Ovary (tissue), 9 donors: ENCODE results near the gene ANKFN1. TPM values are rescaled to one million over a fixed set of nuclear protein-coding genes. Genes with fewer than 3 reads are reported as not detected.

Experiments used
- DNase-seq, 5 donors: peaks; one replicate each; pipeline ENCODE4 v3.0.0-alpha.2; 2019 to 2020
- H3K27ac ChIP-seq, 2 donors: fragments of 200-600 bp; one replicate each; pipeline versions ENCODE4 v1.5.1 to v1.8.0; 2019 to 2022
- H3K27me3 ChIP-seq: fragments of 200-600 bp; one replicate; pipeline ENCODE4 v1.8.0; 2022
- H3K36me3 ChIP-seq: fragments of 200-600 bp; sonication (generic); one replicate; pipeline ENCODE4 v1.5.1; 2019
- H3K4me1 ChIP-seq: one replicate; pipeline ENCODE4 v1.8.1; 2013; ENCODE audit warnings: mild to moderate bottlenecking, moderate library complexity; ENCODE audit not compliant: insufficient read depth
- H3K4me3 ChIP-seq: fragments of 200-600 bp; sonication (generic); one replicate; pipeline ENCODE4 v1.5.1; 2017
- H3K9me3 ChIP-seq, 2 donors: fragments of 200-600 bp in 1 of 2; sonication (generic) in 1 of 2; one replicate each; pipeline versions ENCODE4 v1.5.1 to v1.8.1; 2013 to 2019; ENCODE audit warnings: mild to moderate bottlenecking in 1 of 2, moderate library complexity in 1 of 2
- EP300 ChIP-seq: sonication (generic); formaldehyde crosslinking; IDR thresholded peaks from one replicate; pipeline ENCODE4 v1.6.1; 2017; ENCODE audit warnings: antibody characterized with exemption
- POLR2A ChIP-seq: fragments of 450-650 bp; IDR thresholded peaks from one replicate; pipeline ENCODE4 v1.6.1; 2017; ENCODE audit warnings: antibody characterized with exemption, mild to moderate bottlenecking, moderate library complexity
- WGBS, 3 donors: extraction: QIAGEN DNeasy Blood & Tissue Kit in 1 of 3; methylation state at CpG; one replicate each; pipeline versions ENCODE4 v1.1.5 to v1.1.7; 2013 to 2017; 5-methylcytosine and 5-hydroxymethylcytosine counted together
- intact Hi-C, 4 donors: fragments of 100-400 bp; cut with DNase I; formaldehyde crosslinking; loops; one replicate each; pipeline versions ENCODE4 v1.11.0 to v1.15.1; 2022 to 2023
- polyA plus RNA-seq, 2 donors: library from polyadenylated mRNA; stranded (reverse); fragments of 200-250 nt in 1 of 2; fragments of 350-450 nt in 1 of 2; fragmentation: Illumina TruSeq in 1 of 2; extraction: RNeasy Lipid Tissue Mini Kit (QIAGEN cat#74804) in 1 of 2; gene quantifications; one replicate each; pipeline ENCODE4 v1.2.3, GENCODE V29; 2013 to 2014
- total RNA-seq, 7 donors: library from RNA; depleted of rRNA in 2 of 7; stranded (reverse); fragments of >200 nt in 2 of 7; fragmentation: NEBNext Ultra II Directional in 3 of 7; extraction: Animal tissue kit (Norgen Biotek cat#: 25700) in 3 of 7; gene quantifications; one replicate each; pipeline versions ENCODE4 v1.1.0 to v1.2.4, GENCODE V29; 2016 to 2023
- TF ChIP-seq, protein P1 (sequence below), 3 donors: fragments of 450-650 bp in 2 of 3; fragments of 200-600 bp in 1 of 3; IDR thresholded peaks; one replicate each; pipeline versions ENCODE4 v1.5.1 to v1.8.0; 2016 to 2022; ENCODE audit warnings: antibody characterized with exemption in 3 of 3, mild to moderate bottlenecking in 1 of 3
- donor health status: DM: no; HTN: no; CAD: no; lungs with moderate emphysema.
- donor health status: DM: no; HTN: no; CAD: no.
- donor health status: Bipolar disorder and iron deficiency.
- donor health status: DM: yes; HTN: yes; CAD: no.
- donor health status: DM: no; HTN: no; CAD: no.
- donor health status: DM: yes; HTN: yes; CAD: no.

The ANKFN1 gene
- total and polyA plus RNA-seq, 9 donors: 0.02 to 4.4 (median 0.54) TPM; not detected in 3

DNA sequence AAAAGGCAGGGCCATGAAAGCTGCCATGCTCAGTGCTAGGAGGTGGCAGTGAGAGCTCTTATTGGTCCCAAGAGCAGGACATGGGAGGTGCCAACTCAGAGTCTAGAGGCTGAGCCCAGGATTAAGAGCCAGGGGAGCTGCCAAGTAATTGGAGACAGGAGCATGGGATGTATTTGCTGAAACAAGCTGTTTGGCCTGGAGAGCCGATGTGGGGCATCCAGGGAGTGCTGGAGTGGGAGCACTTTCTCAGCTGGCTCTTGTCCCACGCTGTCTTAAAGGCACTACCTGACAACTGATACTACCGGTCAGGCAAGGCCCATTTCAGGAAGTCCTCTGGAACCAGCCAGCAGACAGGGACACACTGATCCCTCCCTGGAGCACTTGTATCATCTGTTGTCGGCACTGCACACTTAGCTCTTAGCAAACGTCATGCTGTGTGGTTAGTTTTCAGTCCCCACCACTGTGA lies 19.3 kb downstream of the ANKFN1 start:
- no peaks in the 10 kb centered on the region for H3K9me3 ChIP-seq
- 32 to 56% (median 40%) methylated on average over 5 of the region's 5 CpGs for WGBS, 3 donors
- no peaks in the 10 kb centered on the region for H3K36me3 ChIP-seq
- DNase-seq: no peak
- H3K27ac ChIP-seq: no peak overlapping the region
- no peaks in the 10 kb centered on the region for H3K4me1 ChIP-seq
- H3K27me3 ChIP-seq: no peaks in the 10 kb centered on the region
- H3K4me3 ChIP-seq: no peak overlapping the region
- intact Hi-C loops: no loop called here
- no peak for TF ChIP-seq POLR2A
- TF ChIP-seq, protein P1, sequence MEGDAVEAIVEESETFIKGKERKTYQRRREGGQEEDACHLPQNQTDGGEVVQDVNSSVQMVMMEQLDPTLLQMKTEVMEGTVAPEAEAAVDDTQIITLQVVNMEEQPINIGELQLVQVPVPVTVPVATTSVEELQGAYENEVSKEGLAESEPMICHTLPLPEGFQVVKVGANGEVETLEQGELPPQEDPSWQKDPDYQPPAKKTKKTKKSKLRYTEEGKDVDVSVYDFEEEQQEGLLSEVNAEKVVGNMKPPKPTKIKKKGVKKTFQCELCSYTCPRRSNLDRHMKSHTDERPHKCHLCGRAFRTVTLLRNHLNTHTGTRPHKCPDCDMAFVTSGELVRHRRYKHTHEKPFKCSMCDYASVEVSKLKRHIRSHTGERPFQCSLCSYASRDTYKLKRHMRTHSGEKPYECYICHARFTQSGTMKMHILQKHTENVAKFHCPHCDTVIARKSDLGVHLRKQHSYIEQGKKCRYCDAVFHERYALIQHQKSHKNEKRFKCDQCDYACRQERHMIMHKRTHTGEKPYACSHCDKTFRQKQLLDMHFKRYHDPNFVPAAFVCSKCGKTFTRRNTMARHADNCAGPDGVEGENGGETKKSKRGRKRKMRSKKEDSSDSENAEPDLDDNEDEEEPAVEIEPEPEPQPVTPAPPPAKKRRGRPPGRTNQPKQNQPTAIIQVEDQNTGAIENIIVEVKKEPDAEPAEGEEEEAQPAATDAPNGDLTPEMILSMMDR (IDR thresholded peaks at IDR 0.05): no peak

DNA sequence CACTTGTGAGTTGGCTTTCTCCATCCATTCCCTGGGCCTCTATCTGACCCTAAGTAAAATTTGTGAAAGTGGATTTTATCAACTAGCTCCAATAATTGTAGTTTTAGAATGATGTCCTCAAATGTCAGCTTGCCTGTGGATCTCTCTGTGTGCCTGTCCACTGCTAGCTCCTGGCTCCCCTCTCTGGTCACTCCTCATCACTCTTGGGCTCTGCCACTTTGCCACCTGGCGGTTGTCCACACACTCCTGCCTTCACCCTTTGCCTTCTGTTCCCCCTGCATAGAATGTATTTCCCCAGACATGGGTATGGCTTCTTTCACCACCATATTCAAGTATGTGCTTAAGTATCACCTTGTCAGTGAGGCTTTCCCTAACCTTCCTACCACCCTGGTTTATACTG lies 19.8 kb downstream of the ANKFN1 start:
- H3K4me3 ChIP-seq: no peak overlapping the region
- H3K9me3 ChIP-seq: no peaks in the 10 kb centered on the region
- no peak for TF ChIP-seq POLR2A
- TF ChIP-seq, protein P1 (IDR thresholded peaks at IDR 0.05): no peak
- TF ChIP-seq EP300: no peak
- no peak for DNase-seq
- no peaks in the 10 kb centered on the region for H3K4me1 ChIP-seq
- H3K36me3 ChIP-seq: no peaks in the 10 kb centered on the region
- no peaks in the 10 kb centered on the region for H3K27me3 ChIP-seq
- intact Hi-C loops: no loop called here
- no peak overlapping the region for H3K27ac ChIP-seq
- WGBS, 3 donors: 78 to 100% (median 88%) methylated on average over 1 of the region's 1 CpG

DNA sequence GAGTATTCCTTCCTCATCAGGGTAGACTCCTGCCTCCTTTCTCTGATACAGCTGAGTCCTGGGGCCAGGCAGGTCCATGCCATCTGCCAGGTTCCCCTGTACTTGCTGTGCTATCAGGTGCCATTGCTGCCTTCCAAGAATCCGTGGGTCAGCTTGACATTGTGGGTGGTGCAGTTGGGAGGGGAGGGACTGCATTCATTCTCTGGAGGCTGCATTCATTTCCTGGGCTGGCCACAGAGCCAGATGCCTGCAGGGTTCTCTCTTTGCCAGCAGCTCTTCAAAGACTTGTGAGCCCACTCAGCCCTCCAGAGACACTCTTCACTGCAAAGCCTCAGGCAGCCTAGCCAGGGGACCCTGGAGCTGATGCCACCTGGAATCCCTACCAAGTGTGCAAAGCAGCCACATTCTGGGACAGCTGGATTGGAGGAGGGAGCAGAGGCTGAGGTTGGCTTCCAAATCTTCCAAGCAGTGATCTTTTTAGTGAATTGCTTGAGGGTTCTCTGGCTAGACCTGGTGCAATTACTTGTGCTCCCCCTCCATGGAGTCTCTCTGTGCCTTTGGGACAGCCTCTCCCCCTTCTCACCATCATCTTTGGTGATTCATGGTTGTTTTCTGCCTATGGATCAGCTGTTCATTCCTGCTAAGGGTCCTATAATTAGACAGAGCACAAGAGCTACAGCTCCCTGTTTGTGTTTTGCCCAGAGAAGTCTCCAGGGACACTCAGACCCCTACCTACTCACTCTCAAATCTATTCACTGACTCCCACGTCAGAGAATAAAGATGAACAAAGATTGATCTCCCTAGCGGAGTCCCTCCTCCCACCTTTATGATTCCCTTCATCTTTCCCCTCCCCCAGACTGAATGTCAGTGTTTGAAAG lies 20.9 kb downstream of the ANKFN1 start:
- TF ChIP-seq, protein P1 (IDR thresholded peaks at IDR 0.05): no peak
- TF ChIP-seq EP300 (no peak), POLR2A (no peak)
- Histone ChIP-seq H3K9me3 (no peaks in the 10 kb centered on the region), H3K27ac (no peak overlapping the region), H3K27me3 (no peaks in the 10 kb centered on the region), H3K4me3 (no peak overlapping the region), H3K36me3 (no peaks in the 10 kb centered on the region), H3K4me1 (no peaks in the 10 kb centered on the region)
- WGBS, 3 donors: 4 to 14% (median 6%) methylated on average over 3 of the region's 3 CpGs
- intact Hi-C loops: no loop called here
- DNase-seq: no peak

DNA sequence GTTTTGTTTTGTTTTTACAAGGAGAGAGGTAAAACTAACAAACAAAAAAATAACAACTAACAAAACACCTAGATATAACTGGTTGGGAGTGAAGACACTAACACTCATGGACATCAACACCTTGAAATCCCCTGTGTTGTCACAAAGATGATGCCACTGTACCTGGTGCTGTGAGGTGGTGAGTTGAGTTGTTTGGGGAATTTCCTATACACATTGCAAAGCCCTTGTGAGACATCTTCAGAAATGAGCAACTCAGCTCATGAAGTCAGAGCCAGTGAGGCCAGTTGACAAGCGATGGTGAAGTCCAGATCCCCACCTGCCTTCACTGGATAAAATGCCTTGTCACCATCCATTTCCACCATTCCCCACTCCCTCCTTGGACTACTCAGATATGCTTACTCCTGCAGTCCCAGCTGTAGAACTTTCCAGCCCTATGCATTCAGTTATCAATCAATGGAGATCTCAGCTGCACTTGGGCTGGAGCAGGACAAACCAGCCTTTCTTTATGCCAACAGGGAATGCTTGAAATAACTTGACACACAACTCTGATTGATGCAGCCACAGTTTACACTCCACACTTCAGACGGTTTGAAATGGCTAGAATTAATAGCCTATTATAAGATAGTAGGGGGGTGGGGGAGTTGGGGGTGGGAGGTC lies 22.2 kb downstream of the ANKFN1 start:
- intact Hi-C loops: no loop called here
- TF ChIP-seq, protein P1 (IDR thresholded peaks at IDR 0.05): no peak
- TF ChIP-seq POLR2A (no peak), EP300 (no peak)
- Histone ChIP-seq H3K4me1 (no peaks in the 10 kb centered on the region), H3K27ac (no peak overlapping the region), H3K36me3 (no peaks in the 10 kb centered on the region), H3K9me3 (no peaks in the 10 kb centered on the region), H3K4me3 (no peak overlapping the region), H3K27me3 (no peaks in the 10 kb centered on the region)
- WGBS, 3 donors: 45 to 61% (median 47%) methylated on average over 2 of the region's 2 CpGs
- no peak for DNase-seq
